HK-2 (cell line): ENCODE measurements around the gene TAF1B.
"Not testable (repeated sequence)": the region's sequence is repeated elsewhere in the genome, so short reads cannot be mapped to it uniquely, and the experiment has no call there.

Source experiments
- DNase-seq: peaks from one replicate; pipeline ENCODE4 v3.0.0-alpha.2; 2018; ENCODE audit not compliant: unreplicated experiment

The TAF1B gene

DNA sequence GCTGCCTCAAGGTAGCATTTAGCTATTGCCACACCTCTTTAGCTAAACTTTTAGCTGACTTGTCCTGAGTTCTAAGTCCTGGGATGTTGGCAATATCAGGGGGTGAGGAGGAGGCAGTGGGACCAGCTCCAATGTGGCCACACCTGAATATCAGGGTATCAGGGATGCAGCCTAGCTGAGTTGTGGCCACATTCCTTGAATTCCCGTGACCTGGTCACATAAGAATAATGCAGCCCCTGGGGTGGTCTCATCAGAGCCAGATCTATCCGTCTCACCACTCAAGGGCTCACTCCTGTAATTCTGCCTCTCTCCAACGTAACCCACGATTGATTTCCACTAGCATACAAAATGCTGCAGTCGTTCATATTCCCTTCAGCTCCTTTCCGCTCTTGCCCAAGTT is 11.6 kb upstream of the TAF1B start:
- DNase-seq: no peak

DNA sequence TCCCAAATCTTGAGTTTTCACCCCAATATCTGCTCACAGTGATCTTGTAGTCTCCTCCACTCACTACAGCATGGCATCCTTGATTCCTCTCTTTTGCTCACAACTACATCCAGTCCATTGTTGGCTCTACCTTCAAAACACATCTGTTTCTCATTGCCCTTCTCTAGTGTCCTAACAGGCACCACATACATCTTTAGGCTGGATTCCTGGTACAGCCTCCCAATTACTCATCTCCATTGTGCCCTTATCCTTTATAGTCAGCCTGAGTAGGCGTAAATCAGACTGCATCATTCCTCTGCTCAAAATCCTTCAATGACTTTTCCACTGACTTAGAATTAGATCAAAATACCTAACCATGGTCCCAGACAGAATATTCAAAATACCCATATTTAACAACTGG is 10.7 kb upstream of the TAF1B start:
- no peak for DNase-seq

DNA sequence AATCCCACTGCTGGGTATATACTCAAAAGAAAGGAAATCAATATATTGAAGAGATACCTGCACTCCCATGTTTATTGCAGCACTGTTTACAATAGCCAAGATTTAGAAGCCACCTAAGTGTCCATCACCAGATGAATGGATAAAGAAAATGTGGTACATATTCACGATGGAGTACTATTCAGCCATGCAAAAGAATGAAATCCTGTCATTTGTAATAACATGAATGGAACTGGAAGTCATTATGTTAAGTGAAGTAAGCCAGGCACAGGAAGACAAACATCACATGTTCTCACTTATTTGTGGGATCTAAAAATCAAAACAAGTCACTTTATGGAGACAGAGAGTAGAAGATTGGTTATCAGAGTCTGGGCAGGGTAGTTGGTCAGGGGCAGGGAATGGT is 8.2 kb upstream of the TAF1B start:
- DNase-seq: not testable (repeated sequence)

DNA sequence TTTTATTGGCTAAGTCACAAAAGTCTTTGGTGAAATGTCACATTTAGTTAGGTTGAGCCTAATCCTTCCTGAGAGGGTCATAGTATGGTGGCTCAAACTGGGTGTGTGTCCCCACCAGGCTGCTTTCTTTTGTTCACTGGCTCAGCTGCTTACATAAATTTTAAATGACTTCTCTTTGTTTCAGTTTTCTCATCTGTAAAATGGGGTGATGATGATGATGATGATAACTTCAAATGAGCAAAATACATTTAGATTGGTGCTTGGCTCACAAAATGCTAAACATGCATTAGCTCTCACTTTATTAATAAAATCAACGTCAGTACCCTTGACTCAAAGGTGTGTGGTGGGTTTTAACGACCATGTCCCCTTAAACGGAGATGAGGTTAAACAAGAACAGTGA is 7.2 kb upstream of the TAF1B start:
- DNase-seq: no peak

DNA sequence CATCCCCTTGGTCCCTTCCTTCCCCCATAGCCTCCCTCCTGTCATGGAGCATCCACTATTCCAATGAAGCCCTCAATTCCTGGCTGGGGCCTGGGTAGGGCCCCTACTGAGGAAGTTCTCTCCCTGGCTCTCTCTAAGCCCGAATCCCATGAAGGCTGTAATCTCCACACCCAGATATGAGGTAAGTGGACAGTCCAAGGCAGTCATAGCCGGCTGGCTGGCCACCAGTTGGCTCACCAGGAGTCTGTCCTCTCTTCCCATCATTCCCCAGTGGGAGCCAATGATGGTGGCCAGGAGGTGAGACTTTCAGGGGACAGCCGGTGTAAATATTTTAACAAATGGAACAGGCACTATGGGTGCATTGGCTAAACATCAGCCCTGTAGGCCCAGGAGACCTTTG is 6.8 kb upstream of the TAF1B start:
- no peak for DNase-seq

DNA sequence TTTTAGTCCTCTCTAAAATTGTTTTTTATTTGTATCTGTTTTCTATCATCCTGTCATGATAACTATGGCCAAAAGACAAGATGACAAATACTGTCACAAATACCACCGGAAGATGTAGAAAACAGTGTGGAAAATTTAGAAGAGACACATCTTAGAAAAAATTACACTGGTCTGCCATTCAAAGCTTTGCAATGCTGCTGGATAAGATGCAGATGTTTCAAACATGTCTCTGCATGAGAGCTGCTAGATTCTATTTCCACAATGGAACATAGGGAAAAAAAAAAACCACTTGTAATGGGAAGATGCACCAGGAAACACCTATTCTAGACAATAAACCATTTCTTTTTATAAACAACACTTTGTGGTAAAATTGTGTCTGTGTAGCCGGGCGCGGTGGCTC is 5.8 kb upstream of the TAF1B start:
- no peak for DNase-seq

DNA sequence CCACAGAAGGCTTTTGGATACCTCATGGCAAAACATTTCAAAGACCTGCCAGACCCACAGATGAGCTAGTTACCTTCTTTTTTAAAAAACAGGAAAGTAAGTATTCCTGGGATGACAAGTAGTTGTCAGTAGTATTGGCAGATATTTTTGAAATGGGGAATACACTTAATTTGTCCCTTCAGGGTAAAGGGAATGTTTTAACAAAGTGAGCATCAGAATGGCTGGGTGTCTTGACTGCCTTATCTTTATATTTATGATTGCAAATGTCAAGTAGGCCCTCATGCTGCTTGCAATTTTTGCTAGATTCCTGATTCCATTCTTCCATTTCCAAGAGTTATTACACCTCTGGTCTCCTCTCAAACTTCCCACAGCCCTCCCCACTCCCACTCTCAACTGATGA is 4.9 kb upstream of the TAF1B start:
- no peak for DNase-seq

DNA sequence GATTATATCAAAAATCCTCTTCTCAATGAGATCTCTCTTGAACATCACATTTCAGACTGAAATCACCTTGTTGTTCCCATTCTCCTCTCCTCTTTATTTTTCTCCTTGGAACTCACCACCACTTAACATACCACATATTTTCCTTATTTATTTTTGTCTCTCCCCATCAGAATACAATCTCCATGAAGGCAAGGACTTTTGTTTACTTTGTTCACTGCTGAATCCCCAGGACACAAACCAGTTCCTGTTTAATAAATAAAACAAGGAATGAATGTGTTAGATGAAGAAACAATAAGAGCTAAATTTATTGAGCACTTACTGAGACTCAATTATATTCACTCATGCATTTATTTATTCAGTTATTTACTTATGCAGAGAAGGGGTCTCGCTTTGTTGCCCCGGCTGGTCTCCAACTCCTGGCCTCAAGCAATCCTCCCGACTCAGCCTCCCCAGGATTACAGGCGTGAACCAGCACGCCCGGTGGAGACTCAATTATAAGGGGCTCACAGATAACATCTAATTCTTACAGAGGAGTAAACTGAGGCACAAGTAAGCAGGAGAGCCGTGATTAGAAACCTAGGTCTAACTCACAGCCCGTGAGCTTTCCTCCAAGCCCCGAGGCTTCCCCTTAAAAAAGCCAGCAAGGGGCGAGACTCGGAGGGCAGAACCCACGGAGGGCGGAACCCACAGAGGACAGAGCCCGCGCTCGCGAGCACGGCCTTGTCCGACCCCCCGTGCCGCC is 616 bp upstream of the TAF1B start:
- no peak for DNase-seq

DNA sequence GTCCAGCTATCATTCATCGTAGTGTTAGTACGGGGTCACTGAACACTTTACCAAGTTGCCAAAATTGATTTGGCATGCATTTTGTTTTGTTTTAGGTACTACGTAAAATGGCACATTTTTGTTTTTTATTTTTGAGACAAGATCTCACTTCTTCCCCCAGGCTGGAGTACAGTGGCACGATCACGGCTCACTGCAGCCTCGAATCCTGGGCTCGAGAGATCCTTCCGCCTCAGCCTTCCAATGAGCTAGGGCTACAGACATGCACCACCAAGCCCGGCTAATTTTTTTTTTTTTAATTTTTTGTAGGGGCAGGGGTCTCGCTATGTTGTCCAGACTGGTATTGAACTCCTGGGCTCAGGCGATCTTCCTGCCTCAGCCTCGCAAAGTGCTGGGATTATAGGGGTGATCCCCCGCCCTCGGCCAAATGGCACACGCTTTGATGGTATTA is 786 bp downstream of the TAF1B start:
- no peak for DNase-seq

DNA sequence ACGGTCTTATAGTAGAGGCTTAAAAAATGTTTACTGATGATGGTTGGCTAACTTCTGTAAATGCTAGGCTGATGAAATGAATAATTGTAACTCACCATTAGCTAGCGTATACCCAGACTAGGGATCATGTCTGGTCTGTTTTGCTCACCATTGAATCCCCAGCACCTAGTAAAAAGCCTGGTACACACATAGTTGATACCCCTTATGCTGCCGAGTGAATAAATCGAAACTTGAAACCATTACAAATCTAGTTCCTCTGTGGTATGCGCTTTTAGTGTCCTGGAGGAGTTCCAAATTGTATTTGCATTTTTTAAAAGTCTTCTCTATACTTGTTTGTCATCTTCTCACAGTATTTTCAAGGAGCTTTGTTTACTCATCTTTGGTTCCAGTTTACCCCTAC is 1.3 kb downstream of the TAF1B start:
- DNase-seq: no peak

DNA sequence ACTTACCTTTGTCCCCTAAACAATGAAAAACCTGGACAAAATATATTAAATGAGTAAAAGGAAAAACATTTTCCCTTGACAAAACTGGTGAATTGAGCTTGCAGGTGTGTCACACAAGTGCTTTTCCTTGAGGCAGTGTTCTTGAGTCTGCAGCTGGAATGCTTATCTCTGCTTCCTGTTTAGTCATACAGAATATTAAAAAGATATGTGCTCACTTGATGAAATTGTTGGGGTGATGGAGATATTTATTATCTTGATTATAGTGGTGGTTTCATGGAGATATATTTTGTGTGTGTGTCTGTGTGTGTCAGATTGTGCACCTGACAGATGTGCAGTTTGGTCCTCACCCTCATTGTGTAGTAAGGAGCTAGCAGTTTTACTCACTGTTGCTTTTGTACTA is 3.3 kb downstream of the TAF1B start:
- no peak for DNase-seq

DNA sequence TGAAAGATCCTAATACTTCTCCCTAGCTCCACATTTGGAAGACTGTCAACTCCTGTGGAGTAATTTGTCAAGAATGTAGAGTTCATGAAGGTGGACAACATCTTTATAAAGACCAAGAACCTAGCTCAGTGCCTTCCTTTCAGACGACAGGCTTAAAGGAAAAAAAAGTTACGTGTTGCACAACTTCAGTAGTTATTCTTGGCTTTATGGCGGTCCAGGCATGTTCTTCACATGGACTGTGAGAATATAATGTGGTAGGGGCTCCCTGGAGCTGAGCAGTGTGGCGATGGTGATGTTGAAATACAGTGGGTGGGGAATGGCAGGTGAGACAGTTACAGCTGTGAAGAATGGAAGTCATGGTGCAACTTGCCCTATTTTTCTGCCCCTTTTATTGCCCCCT is 3.9 kb downstream of the TAF1B start:
- DNase-seq: no peak

DNA sequence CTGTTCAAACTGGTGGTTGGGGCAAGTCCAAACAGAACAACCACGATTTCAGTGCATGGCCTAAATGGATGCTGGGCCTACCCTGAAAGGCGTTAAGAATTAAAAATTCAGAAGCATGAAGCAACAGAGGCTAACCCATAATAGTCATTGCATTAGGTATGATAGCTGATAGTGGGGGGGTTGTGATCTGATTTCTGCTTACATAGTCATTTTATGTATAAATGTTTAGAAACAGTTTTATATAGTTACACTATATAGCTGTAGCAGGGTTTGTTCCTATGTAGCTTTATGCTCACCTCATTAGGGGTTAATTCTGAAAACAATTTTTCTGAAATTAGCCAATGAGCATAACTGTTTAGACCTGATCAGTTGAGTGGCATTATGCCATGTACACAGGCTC is 9.6 kb downstream of the TAF1B start:
- DNase-seq: no peak

DNA sequence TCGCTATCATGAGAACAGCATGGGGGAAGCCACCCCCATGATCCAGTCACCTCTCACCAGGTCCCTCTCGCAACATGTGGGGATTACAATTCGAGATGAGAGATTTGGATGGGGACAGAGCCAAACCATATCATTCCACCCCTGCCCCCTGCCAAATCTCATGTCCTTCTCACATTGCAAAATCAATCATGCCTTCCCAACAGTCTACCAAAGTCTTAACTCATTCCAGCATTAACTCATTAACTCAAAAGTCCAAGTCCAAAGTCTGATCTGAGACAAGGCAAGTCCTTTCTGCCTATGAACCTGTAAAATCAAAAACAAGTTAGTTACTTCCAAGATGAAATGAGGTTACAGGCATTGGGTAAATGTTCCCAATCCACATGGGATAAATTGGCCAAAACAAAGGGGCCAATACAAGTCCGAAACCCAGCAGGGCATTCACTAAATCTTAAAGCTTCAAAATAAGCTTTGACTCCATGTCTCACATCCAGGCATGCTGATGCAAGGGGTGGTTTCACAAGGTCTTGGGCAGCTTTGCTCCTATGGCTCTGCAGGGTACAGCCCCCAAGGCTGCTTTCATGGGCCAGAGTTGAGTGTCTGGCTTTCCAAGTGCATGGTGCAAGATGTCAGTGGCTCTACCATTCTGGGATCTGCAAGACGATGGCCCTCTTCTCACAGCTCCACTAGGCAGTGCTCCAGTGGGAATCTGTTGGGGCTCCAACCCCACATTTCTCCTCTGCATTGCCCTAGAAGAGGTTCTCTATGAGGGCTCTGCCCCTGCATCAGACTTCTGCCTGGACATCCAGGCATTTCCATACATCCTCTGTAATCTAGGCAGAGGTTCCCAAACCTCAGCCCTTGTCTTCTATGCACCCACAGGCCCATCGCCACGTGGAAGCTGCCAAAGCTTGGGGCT is 14.8 kb downstream of the TAF1B start:
- no peak for DNase-seq

DNA sequence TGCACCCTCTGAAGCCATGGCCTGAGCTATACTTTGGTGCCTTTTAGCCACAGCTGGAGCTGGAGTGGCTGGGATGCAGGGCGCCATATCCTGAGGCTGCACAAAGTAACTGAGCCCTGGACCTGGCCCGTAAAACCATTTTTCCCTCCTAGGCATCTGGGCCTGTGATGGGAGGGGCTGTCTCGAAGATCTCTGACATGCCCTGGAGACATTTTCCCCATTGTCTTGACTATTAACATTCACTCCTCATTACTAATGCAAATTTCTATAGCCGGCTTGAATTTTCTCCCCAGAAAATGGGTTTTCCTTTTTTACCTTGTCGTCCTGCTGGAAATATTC is 15.4 kb downstream of the TAF1B start:
- no peak for DNase-seq

DNA sequence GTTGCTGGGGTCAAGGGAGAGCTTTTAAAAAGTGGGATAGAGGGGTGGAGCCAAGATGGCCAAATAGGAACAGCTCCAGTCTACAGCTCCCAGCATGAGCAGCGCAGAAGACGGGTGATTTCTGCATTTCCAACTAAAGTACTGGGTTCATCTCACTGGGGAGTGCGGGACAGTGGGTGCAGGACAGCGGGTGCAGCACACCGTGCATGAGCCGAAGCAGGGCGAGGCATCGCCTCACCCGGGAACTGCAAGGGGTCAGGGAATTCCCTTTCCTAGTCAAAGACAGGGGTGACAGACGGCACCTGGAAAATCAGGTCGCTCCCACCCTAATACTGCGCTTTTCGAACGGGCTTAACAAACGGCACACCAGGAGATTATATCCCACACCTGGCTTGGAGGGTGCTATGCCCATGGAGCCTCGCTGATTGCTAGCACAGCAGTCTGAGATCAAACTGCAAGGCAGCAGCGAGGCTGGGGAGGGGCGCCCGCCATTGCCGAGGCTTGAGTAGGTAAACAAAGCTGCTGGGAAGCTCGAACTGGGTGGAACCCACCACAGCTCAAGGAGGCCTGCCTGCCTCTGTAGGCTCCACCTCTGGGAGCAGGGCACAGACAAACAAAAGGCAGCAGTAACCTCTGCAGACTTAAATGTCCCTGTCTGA is 17.8 kb downstream of the TAF1B start:
- DNase-seq: not testable (repeated sequence)

DNA sequence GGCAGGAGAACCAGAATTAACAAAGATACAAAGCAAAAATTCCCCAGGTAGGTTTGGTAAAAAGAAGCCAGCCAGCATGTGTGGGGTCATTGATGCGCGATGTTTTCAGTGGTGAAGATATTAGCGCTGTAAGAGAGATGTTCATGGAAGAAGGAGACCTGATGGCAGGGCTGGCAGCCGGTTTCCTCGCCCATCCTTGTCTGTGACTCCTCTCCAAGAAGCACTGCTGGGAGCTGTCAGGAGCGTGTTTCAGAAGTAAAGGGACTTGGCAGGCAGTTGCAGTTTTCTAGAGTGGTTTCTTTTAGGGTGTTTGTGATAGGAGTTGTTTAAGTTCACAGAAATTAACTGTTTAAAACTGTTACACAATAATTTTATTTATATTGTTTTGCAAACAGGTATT is 24.6 kb downstream of the TAF1B start:
- DNase-seq: no peak

DNA sequence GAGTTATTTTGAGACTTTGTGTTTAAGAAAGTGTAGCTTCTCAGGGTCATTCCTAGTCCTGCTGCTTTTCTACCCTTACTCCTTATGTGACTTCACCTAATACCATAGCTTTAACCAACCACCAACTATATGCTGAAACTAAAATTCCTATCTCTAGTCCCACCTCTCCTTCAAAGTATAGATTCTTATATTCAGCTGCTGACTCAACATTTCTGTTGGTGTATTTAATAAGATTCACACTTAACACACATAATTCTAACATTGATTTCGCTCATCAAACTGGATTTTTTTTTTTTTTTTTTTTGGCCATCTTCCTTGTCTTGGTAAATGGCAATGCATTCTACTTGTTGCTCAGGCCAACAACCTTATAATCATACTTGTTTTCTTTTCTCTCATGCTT is 30.1 kb downstream of the TAF1B start:
- no peak for DNase-seq

DNA sequence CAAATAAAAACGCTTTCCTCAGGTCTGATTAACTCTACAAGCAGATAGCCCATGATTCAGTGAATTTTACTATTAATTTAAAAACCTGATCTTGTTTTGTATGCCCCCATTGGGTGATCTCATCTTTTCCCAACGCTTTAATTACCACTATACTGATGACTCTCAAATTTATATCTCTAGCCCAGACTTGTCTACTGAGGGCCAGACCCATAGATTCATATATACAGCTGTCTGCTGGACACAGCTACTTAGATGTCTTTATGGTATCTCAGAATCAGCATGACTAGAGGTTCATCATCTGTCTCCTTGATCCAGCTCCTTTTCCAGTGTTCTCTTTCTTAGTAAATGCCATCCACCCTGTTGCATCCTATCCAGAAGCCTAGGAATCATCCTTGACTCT is 33.8 kb downstream of the TAF1B start:
- no peak for DNase-seq

DNA sequence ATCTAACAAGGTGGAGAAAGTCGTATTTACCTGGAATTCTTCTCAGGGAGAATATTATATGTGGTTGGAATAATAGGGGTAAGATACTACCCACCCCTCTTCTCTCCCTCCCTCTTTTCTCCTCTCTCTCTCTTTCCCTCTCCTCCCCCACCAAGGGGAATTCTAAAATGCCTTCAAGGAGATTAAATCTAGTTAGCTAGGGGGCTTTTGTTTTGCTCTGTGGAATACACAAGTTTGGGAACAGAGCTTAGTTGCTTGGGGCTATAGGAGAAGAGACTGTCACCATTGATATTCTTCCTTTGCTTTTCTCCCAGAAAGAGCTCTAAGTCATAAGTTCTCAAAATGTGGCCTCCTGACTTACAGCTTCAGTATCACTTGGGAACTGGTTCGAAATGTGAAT is 34.5 kb downstream of the TAF1B start:
- no peak for DNase-seq

DNA sequence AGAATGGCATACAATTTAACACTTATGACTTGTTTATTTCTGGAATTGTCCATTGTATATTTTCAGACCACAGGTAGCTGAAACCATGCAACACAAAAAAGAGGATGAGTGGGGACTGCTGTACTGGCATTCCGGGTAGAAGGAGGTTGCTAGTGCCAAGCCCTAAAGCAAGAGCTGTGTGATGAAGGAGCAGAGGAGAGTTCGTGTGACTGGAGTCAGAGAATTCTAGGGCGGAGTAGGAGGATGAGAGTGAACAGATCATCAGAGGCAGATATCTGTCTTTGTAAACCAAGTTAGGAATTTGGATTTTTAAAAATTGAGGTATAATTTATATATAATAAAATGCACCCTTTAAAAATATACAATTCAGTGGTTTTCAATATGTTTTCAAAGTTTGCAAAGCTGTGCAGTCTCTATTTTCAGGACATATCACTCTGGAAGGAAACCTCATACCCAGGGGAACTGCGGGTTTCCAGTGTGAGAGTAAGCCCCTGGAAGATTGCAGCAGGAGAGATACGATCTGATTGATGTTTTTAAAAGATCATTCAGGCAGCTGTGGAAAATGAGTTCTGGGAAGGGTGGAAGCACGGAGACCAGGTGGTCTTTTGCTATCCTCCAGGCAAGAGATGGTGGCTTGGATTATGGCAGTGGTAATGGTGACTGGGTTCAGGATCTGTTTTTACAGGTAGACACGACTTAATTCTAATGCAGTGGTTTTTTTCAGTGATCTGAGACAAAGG is 36.4 kb downstream of the TAF1B start:
- no peak for DNase-seq

DNA sequence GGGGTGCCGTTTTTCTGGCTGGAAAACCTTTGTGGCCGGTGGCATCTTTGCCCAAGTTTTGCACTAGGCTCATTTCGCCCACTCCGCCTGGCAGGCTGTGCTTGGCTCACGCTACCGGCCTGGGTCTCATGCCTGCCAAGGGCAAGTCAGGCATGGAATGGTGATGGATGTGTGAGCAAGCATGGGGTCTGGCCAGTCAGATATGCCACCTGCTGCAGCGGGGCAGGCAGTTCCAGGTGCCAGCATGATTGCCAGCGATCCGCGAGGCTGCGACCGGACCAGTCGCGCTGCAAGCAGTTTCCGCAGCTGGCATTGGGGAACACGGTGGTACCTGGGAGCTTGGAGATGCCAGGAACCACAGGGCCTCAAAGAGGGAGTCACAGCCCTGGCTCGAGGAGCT is 40.6 kb downstream of the TAF1B start:
- DNase-seq: no peak
